IMR-90 (cell line): Measurements from ENCODE around the gene FGD5. TPM values are rescaled to one million over a fixed set of nuclear protein-coding genes. Genes with fewer than 3 reads are reported as not detected.

Experiments
- ATAC-seq: fragments of 200-7000 bp; cut with Tn5 transposase; 2 replicates; pipeline ENCODE4 v1.9.1; 2020; ENCODE audit warnings: low read depth, mild to moderate bottlenecking, moderate library complexity
- BruUV-seq: library from RNA; stranded (reverse); fragments of 400-500 nt; replicated peaks from 2 replicates; lab custom pipeline; 2021; lab: Mats Ljungman, UMichigan
- CTCF ChIA-PET: fragments of 300-600 bp; formaldehyde crosslinking; extraction: SDS; loops from one replicate; lab custom pipeline; 2021; ENCODE audit warnings: antibody characterized with exemption; lab: Yijun Ruan, JAX
- POLR2A ChIA-PET: fragments of 300-600 bp; sonication (Branson Sonifier 250); formaldehyde crosslinking; loops from one replicate; lab custom pipeline; 2022; ENCODE audit warnings: antibody characterized with exemption; ENCODE audit not compliant: unreplicated experiment; lab: Charles Lee
- DNase-seq: peaks from one replicate; pipeline ENCODE4 v3.0.0; 2013
- H2AFZ ChIP-seq: replicated peaks from 2 replicates; pipeline ENCODE3; 2013; ENCODE audit warnings: low read length, mild to moderate bottlenecking; ENCODE audit not compliant: poor library complexity
- H2AK5ac ChIP-seq: 2 replicates; pipeline ENCODE4 v1.6.1; 2013; ENCODE audit warnings: low read depth, low read length, inconsistent platforms
- H2AK9ac ChIP-seq: replicated peaks from 2 replicates; pipeline ENCODE3; 2013; ENCODE audit warnings: mild to moderate bottlenecking, low read depth, low read length, moderate library complexity; ENCODE audit not compliant: poor library complexity
- H2BK120ac ChIP-seq: 2 replicates; pipeline ENCODE4 v1.6.1; 2013; ENCODE audit warnings: low read depth, low read length, inconsistent platforms
- H2BK15ac ChIP-seq: 3 replicates; pipeline ENCODE4 v1.6.1; 2013; ENCODE audit warnings: low read depth, low read length, inconsistent platforms
- H2BK20ac ChIP-seq: 2 replicates; pipeline ENCODE4 v1.6.1; 2013; ENCODE audit warnings: low read depth, mild to moderate bottlenecking, inconsistent platforms, low read length, moderate library complexity
- H2BK5ac ChIP-seq: 2 replicates; pipeline ENCODE4 v1.6.1; 2013; ENCODE audit warnings: mild to moderate bottlenecking, low read depth, low read length, inconsistent platforms; ENCODE audit not compliant: poor library complexity, severe bottlenecking
- H3K14ac ChIP-seq: replicated peaks from 2 replicates; pipeline ENCODE4 v1.6.1; 2013; ENCODE audit warnings: low read depth, low read length, inconsistent platforms
- H3K18ac ChIP-seq: 2 replicates; pipeline ENCODE4 v1.6.1; 2013; ENCODE audit warnings: low read depth, low read length, control low read depth
- H3K23ac ChIP-seq: 2 replicates; pipeline ENCODE4 v1.6.1; 2013; ENCODE audit warnings: low read depth, low read length, inconsistent platforms
- H3K27ac ChIP-seq: 2 replicates; pipeline ENCODE4 v1.5.1; 2013; ENCODE audit warnings: mild to moderate bottlenecking, control low read depth, low read length; ENCODE audit not compliant: insufficient read depth
- H3K27me3 ChIP-seq: 2 replicates; pipeline ENCODE4 v1.6.1; 2013; ENCODE audit warnings: low read length; ENCODE audit not compliant: control insufficient read depth, insufficient read depth
- H3K36me3 ChIP-seq: 2 replicates; pipeline ENCODE4 v1.6.1; 2013; ENCODE audit warnings: low read length, mixed read lengths; ENCODE audit not compliant: control insufficient read depth, insufficient read depth
- H3K4ac ChIP-seq: 2 replicates; pipeline ENCODE4 v1.6.1; 2013; ENCODE audit warnings: low read depth, low read length, inconsistent platforms
- H3K4me1 ChIP-seq: 2 replicates; pipeline ENCODE4 v1.6.1; 2013; ENCODE audit warnings: low read length, mixed read lengths; ENCODE audit not compliant: control insufficient read depth, insufficient read depth
- H3K4me2 ChIP-seq: 2 replicates; pipeline ENCODE4 v1.6.1; 2013; ENCODE audit warnings: low read depth, mild to moderate bottlenecking, control low read depth, low read length, moderate library complexity
- H3K4me3 ChIP-seq: 2 replicates; pipeline ENCODE4 v1.5.1; 2013; ENCODE audit warnings: low read depth, mild to moderate bottlenecking, control low read depth, low read length, moderate library complexity; ENCODE audit not compliant: insufficient read depth
- H3K56ac ChIP-seq: 2 replicates; pipeline ENCODE4 v1.6.1; 2013; ENCODE audit warnings: low read length, inconsistent platforms; ENCODE audit not compliant: insufficient read depth; ENCODE audit errors: extremely low read depth
- H3K79me1 ChIP-seq, 2 experiments: 2 replicates each; pipeline ENCODE4 v1.6.1; 2013; ENCODE audit warnings: low read length in 2 of 2, inconsistent platforms in 1 of 2, low read depth in 1 of 2
- H3K9ac ChIP-seq: 2 replicates; pipeline ENCODE4 v1.6.1; 2013; ENCODE audit warnings: low read depth, low read length, control low read depth
- H3K9me1 ChIP-seq: 2 replicates; pipeline ENCODE4 v1.6.1; 2013; ENCODE audit warnings: low read length, inconsistent platforms; ENCODE audit not compliant: insufficient read depth
- H3K9me3 ChIP-seq: 2 replicates; pipeline ENCODE4 v1.6.1; 2013; ENCODE audit warnings: low read length; ENCODE audit not compliant: control insufficient read depth, insufficient read depth
- H4K20me1 ChIP-seq: 2 replicates; pipeline ENCODE4 v1.6.1; 2013; ENCODE audit warnings: low read length, inconsistent platforms; ENCODE audit not compliant: insufficient read depth
- H4K5ac ChIP-seq: 2 replicates; pipeline ENCODE4 v1.6.1; 2013; ENCODE audit warnings: mild to moderate bottlenecking, low read depth, low read length, control low read depth
- H4K8ac ChIP-seq, 2 experiments: 2 replicates each; pipeline ENCODE4 v1.6.1; 2013; ENCODE audit warnings: low read depth in 2 of 2, low read length in 2 of 2, control low read depth in 1 of 2, inconsistent platforms in 1 of 2
- H4K91ac ChIP-seq: 2 replicates; pipeline ENCODE4 v1.6.1; 2013; ENCODE audit warnings: low read depth, low read length, inconsistent platforms; ENCODE audit not compliant: insufficient read depth
- BHLHE40 ChIP-seq: fragments of 150-350 bp; IDR thresholded peaks from 2 replicates; pipeline ENCODE4 v1.6.1; 2016; ENCODE audit warnings: mild to moderate bottlenecking, low read depth, low read length
- RCOR1 ChIP-seq: IDR thresholded peaks from 2 replicates; pipeline ENCODE4 v1.6.1; 2012; ENCODE audit warnings: mild to moderate bottlenecking, low read length, improper control_type of control experiment; ENCODE audit not compliant: insufficient replicate concordance
- WGBS, 2 experiments: methylation state at CpG; one replicate each; pipeline versions ENCODE4 v1.1.5 to v1.1.7; 2013; ENCODE audit warnings: missing lambda C conversion rate in 2 of 2; ENCODE audit not compliant: insufficient read length in 1 of 2; ENCODE audit errors: extremely low coverage in 2 of 2; 5-methylcytosine and 5-hydroxymethylcytosine counted together
- dilution Hi-C: fragments of 300-500 bp; cut with HindIII; formaldehyde crosslinking; loops from one replicate; pipeline ENCODE4 v1.14.3; 2018; ENCODE audit warnings: low sequenced_read_pairs; ENCODE audit not compliant: unreplicated experiment
- in situ Hi-C: fragments of 300-500 bp; cut with MboI; formaldehyde crosslinking; loops from 3 replicates; pipeline ENCODE4 v1.14.3; 2019; ENCODE audit warnings: low sequenced_read_pairs, inconsistent platforms, mixed read lengths
- intact Hi-C: fragments of 100-400 bp; cut with micrococcal nuclease; formaldehyde crosslinking; loops from 2 replicates; pipeline ENCODE4 v1.10.0; 2022
- polyA plus RNA-seq, 3 experiments: library from polyadenylated mRNA; depleted of rRNA; stranded (reverse); fragments of >200 nt; gene quantifications; 2 replicates each; pipeline ENCODE4 v1.2.3, GENCODE V29; 2012; ENCODE audit warnings: low replicate concordance in 1 of 3
- total RNA-seq: library from RNA; depleted of rRNA; stranded (reverse); fragments of >200 nt; gene quantifications from 2 replicates; pipeline ENCODE4 v1.2.3, GENCODE V29; 2012

FGD5 gene
- total and polyA plus RNA-seq, 2 of the 4 experiments (the other 2 are of a cell fraction): not detected

- dilution Hi-C loops (no loop called here), in situ Hi-C loops (no loop called here), intact Hi-C loops (no loop called here)
- Histone ChIP-seq H3K4me2 (no peak overlapping the region), H3K56ac (no peak overlapping the region), H3K9me1 (no peaks in the 10 kb centered on the region), H2BK120ac (no peak overlapping the region), H2BK5ac (no peak overlapping the region), H2AK9ac (no peak overlapping the region), H3K9ac (no peak overlapping the region), H3K23ac (no peak overlapping the region), H3K36me3 (no peaks in the 10 kb centered on the region), H3K4ac (no peak overlapping the region), H4K8ac (no peak overlapping the region), H4K5ac (no peak overlapping the region), H3K27ac (no peak overlapping the region), H2BK20ac (no peak overlapping the region), H4K20me1 (no peaks in the 10 kb centered on the region), H3K14ac (no peak overlapping the region), H3K79me1 (no peaks in the 10 kb centered on the region), H2AFZ (no peak overlapping the region), H2BK15ac (no peak overlapping the region), H3K18ac (no peak overlapping the region), H3K9me3 (no peaks in the 10 kb centered on the region), H3K27me3 (peaks cover 21% of the 10 kb centered on the region; the same call in 1 of the 2 replicates), H2AK5ac (no peak overlapping the region), H3K4me1 (no peaks in the 10 kb centered on the region), H3K4me3 (no peak overlapping the region), H4K91ac (no peak overlapping the region)
- ChIA-PET CTCF (no interaction called here), POLR2A (no interaction called here)
- DNase-seq: no peak
- BruUV-seq: no TSS peak
- TF ChIP-seq BHLHE40: no peak
- TF ChIP-seq RCOR1: no peak
- WGBS, 2 experiments: 75% methylated on average over 5 of the region's 16 CpGs; no CpG with 5 or more reads in 1 of the 2 experiments
- no peak for ATAC-seq
Observed at GRCh38 chr3:14772533-14773138, 46.1 kb upstream of the FGD5 start.
